Dermis blood vessel endothelial cell (primary cell): ENCODE results near the gene RRM2. TPM values are rescaled to one million over a fixed set of nuclear protein-coding genes. Genes with fewer than 3 reads are reported as not detected.
"Not testable (repeated sequence)": the region's sequence is repeated elsewhere in the genome, so short reads cannot be mapped to it uniquely, and the experiment has no call there.

Experiments used
- DNase-seq: peaks from one replicate; pipeline ENCODE4 v3.0.0; 2010
- total RNA-seq: library from RNA; depleted of rRNA; stranded (reverse); fragments of >200 nt; gene quantifications from 2 replicates; pipeline ENCODE4 v1.2.3, GENCODE V29; 2014

Gene RRM2
- total RNA-seq, 1 donor from 2014 or later, result 19.9 TPM

DNA sequence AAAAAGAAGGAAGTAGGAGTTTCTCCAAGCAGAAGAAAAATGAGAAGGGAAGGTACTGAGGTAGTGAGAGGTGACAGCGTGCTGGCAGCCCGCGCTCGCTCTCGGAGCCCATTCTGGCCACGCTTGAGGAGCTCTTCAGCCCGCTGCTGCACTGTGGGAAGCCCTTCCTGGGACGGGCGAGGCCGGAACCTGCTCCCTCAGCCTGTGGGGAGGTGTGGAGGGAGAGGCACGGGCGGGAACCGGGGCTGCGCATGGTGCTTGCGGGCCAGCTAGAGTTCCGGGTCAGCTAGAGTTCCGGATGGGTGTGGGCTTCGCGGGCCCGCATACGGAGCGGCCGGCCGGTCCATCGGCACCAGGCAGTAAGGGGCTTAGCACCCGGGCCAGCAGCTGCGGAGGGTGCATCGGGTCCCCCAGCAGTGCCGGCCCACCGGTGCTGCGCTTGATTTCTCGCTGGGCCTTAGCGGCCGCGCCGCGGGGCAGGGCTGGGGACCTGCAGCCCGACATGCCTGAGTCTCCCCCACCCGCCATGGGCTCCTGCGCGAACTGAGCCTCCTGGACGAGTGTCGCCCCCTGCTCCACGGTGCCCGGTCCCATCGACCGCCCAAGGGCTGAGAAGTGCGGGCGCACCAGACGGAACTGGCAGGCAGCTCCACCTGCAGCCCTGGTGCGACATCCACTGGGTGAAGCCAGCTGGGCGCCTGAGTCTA, 31.2 kb upstream of the RRM2 start:
- no peak for DNase-seq

DNA sequence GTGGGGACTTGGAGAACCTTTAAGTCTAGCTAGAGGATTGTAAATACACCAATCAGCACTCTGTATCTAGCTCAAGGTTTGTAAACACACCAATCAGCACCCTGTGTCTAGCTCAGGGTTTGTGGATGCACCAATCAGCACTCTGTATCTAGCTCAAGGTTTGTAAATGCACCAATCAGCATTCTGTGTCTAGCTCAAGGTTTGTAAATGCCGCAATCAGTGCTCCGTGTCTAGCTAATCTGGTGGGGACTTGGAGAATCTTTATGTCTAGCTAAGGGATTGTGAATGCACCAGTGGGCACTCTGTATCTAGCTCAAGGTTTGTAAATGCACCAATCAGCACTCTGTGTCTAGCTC, 30.7 kb upstream of the RRM2 start:
- DNase-seq, result not testable (repeated sequence)

DNA sequence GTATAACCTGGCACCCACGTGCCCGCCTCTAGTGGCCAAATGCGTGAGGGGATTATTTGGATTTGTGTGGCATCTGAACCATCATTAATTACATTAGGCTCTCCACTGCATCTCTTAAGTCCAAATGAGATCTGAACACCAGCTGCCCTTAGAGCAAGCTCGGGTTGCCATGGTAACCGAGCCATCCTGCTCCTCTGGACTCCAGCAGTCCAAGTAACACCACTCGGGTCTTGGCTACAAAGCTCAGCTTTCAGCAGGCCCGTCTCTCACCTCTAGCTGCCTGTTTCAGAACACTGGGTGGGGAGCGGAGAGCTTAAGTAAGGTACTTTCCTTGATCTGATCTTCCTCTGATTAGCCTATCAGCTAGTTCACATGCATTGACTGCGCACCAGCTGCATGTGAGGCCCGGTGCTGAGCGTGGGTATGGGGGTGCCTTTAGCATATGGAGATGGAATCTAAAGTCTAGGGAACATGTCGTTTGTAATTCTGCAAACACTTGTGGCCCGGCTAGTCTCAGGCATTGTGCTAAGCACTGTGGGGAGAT, 28.2 kb upstream of the RRM2 start:
- no peak for DNase-seq

DNA sequence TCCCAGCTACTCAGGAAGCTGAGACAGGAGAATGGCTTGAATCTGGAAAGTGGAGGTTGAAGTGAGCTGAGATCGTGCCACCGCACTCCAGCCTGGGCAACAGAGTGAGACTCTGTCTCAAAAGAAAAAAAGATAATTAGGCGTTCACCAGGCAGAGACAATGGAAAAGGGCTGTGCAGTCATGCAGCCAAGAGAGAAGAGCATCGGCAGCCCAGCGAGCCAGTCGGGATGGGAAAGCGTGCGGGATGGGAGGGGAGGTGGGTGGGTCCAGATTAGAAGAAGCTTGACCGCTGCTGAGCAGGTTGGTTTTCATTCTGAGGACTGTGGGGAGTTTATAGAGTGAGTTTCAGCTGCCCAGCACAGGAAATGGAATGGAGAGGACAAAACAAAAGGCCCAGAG, 27.4 kb upstream of the RRM2 start:
- no peak for DNase-seq

DNA sequence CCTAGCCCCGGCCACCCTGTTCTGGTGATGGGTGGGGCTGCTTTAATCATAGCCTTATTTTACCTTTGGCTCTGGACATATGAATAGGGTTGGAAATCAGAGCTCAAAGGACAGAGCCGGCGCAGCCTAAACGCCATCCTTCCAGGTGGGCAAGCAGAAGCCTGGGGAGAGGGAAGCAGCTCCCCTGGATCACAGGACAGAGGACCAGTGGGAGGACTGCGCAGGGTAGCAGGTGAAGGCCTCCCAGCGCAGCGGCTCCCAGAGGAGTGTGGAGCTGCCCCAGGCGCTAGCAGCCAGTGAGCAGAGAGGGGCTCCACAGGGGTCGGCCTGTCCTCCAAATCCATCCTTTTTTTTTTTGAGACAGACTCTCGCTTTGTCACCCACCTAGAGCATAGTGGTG, 25.9 kb upstream of the RRM2 start:
- no peak for DNase-seq

DNA sequence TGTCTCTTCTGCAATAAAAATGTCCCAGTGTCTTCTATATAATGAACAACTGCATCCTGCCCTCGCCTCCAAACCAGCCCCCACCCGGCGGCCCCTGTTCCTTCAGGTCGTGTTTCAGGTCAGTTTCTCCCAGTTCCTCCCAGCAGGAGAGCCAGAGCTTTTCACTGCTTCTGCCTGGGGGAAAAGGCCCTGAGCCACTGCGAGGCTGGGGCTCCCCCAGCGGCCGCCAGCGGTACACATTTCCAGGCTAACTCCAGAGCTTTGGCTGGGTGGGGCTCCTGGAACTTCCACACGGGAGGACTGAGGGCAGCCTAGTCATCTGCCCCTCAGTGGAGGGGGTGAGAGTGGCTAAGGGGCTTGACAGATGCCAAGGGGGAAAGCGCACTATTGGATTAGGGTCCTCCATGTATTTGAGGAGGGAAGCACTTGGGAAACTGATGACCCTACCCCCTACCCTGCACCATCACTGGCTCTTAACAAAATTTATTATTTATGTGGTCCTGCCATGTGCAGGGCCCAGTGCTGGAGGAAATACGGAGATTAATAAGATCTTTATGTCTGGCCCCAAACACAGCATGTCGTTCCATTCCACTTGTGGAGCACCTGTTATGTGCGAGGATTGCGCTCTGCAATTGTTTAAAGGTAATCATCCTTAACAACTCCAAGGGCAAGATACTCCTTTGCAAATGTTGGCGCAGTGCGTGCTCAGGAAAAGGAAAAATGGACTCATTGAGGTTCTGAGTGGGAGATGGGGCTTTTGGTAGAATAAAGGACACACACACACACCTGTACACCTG, 25.0 kb upstream of the RRM2 start:
- DNase-seq, result peak; percentile 77

DNA sequence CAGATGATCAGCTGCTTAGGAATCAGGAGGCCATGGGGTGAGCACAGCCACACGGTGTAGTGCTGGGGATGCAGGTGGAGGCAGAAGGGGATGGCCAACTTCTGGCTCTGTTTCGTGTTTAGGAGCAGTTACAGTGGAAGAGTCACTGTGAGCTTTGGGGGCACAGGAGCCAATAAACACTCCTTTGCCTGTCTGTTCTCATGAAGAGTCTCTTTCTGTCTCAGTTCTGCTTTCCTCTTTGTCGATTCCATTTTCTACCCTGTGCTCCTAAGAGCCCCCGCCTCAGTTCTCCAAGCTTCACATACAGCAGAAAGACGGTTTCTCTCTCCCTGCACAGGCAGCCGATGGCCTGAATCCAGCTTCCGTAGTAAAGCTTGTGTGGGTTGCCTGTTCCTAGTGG, 21.0 kb upstream of the RRM2 start:
- DNase-seq, result no peak

DNA sequence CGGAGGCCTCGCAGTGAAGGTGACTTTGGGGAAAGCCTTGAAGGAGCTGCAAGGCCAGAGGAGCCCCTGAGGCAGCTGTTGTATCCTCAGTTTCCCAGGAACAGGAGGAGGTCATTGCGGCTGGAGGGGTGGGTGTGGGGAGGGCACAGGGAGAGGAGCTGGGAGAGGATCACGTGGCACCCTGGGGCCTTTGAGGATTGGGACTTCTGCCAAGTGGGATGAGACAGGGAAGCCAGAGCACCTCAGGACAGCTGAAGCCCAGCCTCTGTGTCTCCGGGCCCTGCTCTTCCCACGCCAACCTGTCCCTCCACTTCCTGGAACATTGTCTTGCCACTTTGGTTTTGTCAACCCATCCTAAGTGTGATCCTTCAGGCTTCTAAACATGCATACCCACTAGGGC, 19.4 kb upstream of the RRM2 start:
- no peak for DNase-seq

DNA sequence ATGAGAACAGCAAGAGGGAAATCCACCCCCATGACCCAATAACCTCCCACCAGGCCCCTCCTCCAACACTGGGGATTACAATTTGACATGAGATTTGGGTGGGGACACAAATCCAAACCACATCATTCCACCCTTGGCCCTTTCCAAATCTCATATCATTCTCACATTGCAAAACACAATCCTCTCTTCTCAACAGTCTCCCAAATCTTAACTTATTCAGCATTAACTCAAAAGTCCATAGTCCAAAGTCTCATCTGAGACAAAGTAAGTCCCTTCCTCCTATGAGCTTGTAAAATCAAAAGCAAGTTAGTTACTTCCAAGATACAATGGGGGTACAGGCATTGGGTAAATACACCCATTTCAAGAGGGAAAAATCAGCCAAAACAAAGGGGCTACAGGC, 17.6 kb upstream of the RRM2 start:
- not testable (repeated sequence) for DNase-seq

DNA sequence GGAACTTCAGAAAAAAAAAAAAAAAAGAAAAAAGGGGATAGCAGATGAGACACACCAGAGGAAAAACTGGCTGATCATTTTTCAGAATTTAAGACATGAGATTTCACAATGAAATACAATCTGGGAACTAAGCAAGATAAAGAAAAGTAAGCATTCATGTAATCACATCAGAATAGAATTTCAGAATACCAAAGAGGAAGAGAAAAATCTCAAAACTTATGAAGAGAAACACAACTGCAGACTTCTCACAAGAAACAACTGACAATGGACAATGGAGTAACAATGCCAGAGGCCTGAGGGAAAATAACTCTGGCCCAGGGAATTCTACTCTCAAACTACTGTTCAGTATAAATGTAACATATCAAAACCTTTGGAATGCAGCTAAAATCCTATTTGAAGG, 13.2 kb upstream of the RRM2 start:
- DNase-seq, result no peak

DNA sequence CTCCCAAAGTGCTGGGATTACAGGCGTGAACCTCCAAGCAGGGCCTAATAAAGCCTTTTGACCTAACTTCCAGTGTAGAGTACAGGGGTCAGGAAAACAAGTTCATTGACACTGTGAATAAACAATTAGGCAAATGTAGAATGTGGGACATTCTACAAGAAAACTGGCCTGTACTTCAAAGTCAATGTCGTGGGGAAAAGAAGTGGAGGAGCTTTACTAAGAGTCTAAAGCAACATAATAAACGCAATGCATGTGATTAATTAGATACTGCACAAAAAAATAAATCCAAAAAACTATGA, 3.6 kb upstream of the RRM2 start:
- no peak for DNase-seq

DNA sequence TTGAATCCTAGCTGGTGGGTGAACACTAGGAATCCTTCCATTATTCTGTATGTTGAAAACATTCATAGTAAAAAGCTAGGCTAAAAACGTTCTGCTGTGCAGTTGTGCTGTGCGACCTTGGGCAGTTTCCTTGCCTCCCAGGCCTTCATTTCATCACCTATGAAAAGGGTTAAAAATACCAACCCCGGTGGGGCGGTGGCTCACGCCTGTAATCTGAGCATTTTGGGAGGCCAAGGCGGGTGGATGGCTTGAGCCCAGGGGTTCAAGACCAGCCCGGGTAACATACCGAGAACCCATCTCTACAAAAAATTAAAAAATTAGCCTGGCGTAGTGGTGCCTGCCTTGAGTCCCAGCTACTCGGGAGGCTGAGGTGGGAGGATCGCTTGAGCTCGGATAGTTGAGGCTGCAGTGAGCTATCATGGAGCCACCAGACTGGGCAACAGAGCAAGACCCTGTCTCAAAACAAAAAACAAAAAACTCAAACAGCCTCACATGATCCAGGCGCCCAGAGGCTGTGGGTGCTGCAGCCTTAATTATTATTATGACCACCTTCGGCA, 2.9 kb upstream of the RRM2 start:
- DNase-seq, result no peak

DNA sequence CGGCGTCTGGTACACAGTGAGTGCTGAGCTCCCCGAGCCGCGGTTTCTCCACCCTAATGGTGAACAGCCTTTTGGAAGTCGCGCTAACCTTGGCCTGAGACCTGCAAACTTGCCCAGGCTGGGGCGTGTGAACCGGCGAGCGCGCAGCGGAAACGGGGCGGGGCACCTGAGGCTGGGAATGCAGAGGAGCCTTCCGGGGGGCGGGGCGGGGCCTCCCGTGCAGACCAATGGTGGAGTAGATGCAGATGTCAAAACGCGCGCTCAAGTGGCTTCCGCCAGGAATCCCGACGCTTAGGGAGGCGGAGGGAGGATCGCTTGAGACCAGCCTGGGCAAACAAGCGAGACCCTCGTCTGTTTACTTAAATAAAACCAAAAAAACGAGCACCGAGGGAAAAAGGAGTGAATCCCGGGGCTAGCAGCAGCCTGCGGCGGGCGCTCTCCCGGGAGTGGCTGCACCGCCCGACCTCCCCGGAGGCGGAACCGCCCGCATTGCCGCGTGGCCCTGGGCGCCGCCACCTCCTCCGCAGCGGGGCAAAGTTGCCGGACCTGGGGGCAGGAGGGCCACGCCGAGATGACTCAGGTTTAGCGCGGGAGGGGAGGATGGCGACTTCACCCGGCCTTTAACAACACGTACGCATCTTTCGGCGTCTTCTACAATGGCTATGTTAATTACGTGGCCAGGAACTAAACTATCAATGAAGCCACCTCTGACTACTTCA, 2.2 kb upstream of the RRM2 start:
- peak; percentile 78 for DNase-seq

DNA sequence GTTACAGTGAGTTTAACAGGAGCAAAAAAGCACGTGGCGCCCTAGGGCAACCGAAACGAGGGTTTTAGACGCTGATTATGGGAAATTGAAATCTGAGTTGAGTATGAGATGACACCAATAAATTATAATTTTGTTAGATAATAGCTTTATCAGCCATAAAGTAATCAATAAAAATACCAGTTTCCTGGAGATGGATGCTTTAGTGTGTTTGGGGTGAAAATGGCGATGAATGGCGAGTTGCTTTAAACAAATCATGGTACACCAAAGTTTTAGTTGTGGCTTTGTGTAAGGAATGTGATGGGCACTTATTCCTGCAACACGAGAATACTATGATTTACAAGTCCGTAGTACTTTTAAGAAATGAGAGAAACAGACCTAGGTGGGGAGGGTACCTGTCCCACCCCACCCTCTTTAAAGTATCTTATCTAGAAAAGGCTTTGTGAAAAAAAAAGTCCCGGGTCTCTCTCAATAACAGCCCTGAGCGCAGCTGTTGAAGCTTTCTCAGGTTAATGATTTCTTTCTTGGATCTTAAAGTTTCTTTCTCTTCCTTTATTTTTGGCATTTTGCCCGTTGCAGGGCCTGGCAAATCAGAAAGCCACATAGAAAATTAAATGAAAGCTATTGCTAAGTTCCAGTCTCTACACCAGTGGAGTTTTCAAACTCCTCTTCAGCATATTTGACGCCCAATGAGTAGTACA, 1.5 kb upstream of the RRM2 start:
- no peak for DNase-seq

DNA sequence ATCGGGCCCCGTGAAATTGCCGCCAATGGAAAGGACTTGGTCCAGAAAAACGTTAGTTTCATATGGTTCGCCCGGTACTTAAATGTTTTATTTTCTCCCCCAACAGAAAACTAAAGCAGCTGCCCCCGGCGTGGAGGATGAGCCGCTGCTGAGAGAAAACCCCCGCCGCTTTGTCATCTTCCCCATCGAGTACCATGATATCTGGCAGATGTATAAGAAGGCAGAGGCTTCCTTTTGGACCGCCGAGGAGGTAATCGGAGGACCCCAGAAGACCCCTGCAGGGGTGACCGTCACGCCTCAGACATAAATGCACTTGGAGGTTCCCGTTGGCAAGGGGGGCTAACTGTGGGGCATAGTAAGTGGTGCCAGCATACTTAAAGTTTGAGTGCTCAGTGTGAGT, 742 bp downstream of the RRM2 start:
- DNase-seq, result no peak

DNA sequence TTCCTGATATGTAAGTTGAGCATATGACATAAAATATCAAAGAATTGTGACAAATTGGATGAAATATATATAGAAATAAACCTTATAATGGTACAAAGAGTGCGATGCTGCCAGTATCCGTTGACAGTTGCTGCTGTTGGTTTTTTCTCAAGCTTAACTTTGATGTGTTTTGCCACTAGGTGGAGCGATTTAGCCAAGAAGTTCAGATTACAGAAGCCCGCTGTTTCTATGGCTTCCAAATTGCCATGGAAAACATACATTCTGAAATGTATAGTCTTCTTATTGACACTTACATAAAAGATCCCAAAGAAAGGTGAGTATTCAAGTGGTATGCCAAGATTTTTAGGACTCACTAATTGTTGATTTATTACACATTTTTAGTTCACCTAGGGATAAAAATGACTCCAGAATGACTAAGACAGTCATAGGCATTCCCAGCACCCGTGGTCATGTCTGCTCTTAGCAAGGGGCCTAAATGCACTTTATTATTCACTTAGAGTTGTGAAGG, 2.1 kb downstream of the RRM2 start:
- peak; percentile 85 for DNase-seq

DNA sequence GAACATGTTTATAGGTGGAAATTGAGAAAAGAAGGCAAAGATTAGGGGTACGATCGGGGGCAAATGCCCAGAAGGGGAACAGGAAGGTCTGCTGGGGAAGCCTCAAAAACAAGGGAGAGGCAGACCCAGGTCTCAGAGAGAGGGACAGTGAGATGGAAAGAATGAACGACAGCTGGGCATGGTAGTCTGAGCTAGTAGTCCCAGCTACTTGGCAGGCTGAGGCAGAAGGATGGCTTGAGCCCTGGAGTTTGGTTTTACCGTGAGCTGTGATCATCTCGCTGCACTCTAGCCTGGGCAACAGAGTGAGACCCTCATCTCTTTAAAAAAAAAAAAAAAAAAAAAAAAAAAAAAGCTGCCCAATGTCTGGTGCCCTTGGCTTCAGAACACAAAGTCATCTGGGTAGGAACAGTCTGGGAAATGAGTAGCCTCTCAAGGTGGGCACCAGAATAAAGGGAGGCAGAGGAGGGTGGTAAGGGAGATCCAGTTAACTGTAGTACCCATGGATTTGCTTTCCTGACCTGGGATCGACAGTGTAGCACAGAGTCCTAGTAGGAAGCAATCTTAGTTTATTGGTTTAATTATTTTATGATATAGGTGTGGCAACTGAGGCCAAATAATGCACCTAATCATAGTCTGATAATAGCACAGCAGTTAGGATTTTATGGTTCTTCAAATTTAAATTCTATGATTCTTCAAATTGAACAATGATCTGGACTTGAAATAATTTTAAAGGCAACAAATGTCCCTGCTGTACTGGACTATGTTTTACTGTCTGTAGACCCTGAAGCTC, 3.5 kb downstream of the RRM2 start:
- no peak for DNase-seq

DNA sequence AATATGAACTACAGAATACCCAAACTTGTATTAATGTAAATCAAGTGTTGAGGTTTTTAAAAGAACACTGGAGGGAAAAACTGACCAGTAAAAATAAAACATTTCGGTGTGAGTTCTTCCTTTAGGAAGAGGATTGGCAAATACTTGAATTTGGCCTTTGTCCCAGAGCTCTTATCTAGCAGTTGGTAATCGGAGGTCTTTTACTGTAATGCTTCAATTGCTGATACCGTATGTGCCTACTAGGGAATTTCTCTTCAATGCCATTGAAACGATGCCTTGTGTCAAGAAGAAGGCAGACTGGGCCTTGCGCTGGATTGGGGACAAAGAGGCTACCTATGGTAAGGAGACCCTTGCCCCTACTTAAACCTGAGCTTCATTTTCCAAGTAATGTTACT, 4.1 kb downstream of the RRM2 start:
- peak; percentile 36 for DNase-seq

DNA sequence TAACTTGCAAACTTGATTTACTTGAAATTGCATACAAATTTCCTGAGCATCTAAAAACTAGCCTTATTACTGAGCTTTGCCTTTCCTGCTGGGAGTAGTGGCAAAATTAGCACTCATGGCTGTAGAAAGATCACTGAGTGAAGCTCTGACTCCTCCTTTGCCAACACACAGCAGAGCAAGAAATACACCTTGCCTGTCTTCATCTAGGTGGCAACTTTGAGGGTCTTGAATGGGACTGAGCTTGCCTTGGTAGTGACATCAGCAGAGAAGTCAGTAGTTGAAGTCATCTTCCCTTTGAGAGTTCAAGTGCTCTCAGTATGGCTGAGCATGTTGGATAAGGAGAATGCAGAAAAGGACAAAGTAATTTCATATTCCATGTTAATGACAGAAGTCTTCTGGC, 5.9 kb downstream of the RRM2 start:
- DNase-seq, result no peak

DNA sequence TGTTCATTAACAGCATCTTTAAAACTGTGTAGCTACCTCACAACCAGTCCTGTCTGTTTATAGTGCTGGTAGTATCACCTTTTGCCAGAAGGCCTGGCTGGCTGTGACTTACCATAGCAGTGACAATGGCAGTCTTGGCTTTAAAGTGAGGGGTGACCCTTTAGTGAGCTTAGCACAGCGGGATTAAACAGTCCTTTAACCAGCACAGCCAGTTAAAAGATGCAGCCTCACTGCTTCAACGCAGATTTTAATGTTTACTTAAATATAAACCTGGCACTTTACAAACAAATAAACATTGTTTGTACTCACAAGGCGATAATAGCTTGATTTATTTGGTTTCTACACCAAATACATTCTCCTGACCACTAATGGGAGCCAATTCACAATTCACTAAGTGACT, 7.0 kb downstream of the RRM2 start:
- no peak for DNase-seq

DNA sequence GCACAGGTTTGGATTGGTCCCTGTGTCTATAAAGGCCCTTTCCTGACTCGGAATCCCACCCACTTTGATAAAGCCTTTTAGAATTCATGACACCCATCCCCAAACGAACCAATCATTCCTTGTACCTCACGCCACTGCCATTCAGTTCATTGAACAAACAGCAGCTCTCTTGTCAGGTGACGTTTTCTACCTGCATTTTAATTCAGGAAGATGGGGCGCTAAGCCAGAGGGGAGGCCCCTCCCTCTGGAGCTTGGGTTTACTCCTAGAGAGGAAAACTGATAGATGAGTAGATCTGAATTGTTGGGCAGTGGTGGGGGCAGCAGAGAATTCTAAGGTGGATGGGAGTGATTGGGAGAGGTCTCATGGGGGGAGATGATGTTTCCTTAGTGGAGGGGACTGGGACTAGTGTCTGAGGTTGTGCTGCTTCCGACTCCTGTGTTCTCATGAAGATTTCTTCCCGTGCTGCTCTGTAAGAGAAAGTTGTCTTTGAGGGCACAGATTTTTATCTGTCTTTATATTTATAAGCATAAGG, 9.6 kb downstream of the RRM2 start:
- no peak for DNase-seq

DNA sequence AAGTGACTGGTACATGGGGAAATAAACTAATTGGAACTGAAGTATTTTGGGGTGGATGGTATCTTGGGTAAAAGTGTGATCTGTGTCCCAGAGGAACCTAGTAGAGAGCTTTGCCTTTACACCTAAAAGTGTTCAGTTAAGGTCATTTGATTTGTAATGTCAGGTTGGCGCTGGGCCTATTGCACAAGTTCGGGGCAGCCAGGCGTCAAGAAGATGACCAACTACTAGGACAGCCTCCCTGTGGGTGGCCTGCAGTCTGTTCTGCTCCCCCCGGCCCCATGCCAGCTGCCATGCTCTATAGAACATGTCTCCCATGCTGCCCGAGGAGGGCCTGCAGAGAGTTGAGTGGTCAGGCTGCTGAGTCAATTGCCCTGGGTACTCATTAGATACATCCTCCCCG, 10.1 kb downstream of the RRM2 start:
- no peak for DNase-seq
